ENCODE measurements around the gene NKX6-1.
A peak's percentile ranks its signal among the peaks of the same experiment; 100 is the strongest.

NKX6-1 gene

GRCh38 chr4:84498935-84499623 lies at the start of gene NKX6-1:
Gene NKX6-1 (minus strand): TSS chr4:84499292. CDS start chr4:84498228, 1,064 bp downstream.
- peak; percentile 23 to 33 for DNase-seq (ENCODE audit: low read depth in 2 of 2)

- no peak for DNase-seq (ENCODE audit: low read depth in 2 of 2)
Measured at GRCh38 chr4:84547211-84547610, 48.1 kb upstream of the NKX6-1 start.

GRCh38 chr4:84545093-84545492 lies 46.0 kb upstream of the NKX6-1 start:
- no peak for DNase-seq (ENCODE audit: low read depth in 2 of 2)

GRCh38 chr4:84535901-84536300 lies 36.8 kb upstream of the NKX6-1 start:
- DNase-seq (ENCODE audit: low read depth in 2 of 2) = no peak

GRCh38 chr4:84531689-84532088 lies 32.6 kb upstream of the NKX6-1 start:
- DNase-seq (ENCODE audit: low read depth in 2 of 2) = no peak

GRCh38 chr4:84530871-84531270 lies 31.8 kb upstream of the NKX6-1 start:
- DNase-seq (ENCODE audit: low read depth in 2 of 2) = no peak

GRCh38 chr4:84530454-84530853 lies 31.4 kb upstream of the NKX6-1 start:
- DNase-seq (ENCODE audit: low read depth in 2 of 2) = no peak

GRCh38 chr4:84529169-84529751 lies 30.2 kb upstream of the NKX6-1 start:
- no peak for DNase-seq (ENCODE audit: low read depth in 2 of 2)

GRCh38 chr4:84527391-84527790 lies 28.3 kb upstream of the NKX6-1 start:
- no peak for DNase-seq (ENCODE audit: low read depth in 2 of 2)

- no peak for DNase-seq (ENCODE audit: low read depth in 2 of 2)
Measured at GRCh38 chr4:84515075-84515474, 16.0 kb upstream of the NKX6-1 start.

GRCh38 chr4:84512277-84512676 lies 13.2 kb upstream of the NKX6-1 start:
- no peak for DNase-seq (ENCODE audit: low read depth in 2 of 2)

- DNase-seq (ENCODE audit: low read depth in 2 of 2) = no peak
Measured at GRCh38 chr4:84511703-84512102, 12.6 kb upstream of the NKX6-1 start.

GRCh38 chr4:84507941-84508340 lies 8.8 kb upstream of the NKX6-1 start:
- no peak for DNase-seq (ENCODE audit: low read depth in 2 of 2)

GRCh38 chr4:84504821-84505220 lies 5.7 kb upstream of the NKX6-1 start:
- no peak for DNase-seq (ENCODE audit: low read depth in 2 of 2)

GRCh38 chr4:84503495-84504437 lies 4.7 kb upstream of the NKX6-1 start:
- peak; percentile 32 to 36 for DNase-seq (ENCODE audit: low read depth in 2 of 2)

- DNase-seq (ENCODE audit: low read depth in 2 of 2) = no peak
Measured at GRCh38 chr4:84502955-84503373, 3.9 kb upstream of the NKX6-1 start.

GRCh38 chr4:84502333-84502954 lies 3.4 kb upstream of the NKX6-1 start:
- no peak for DNase-seq (ENCODE audit: low read depth in 2 of 2)

- no peak for DNase-seq (ENCODE audit: low read depth in 2 of 2)
Measured at GRCh38 chr4:84501721-84502267, 2.7 kb upstream of the NKX6-1 start.

- no peak for DNase-seq (ENCODE audit: low read depth in 2 of 2)
Measured at GRCh38 chr4:84501202-84501503, 2.1 kb upstream of the NKX6-1 start.

GRCh38 chr4:84500386-84501201 lies 1.5 kb upstream of the NKX6-1 start:
- DNase-seq (ENCODE audit: low read depth in 2 of 2) = no peak

- no peak for DNase-seq (ENCODE audit: low read depth in 2 of 2)
Measured at GRCh38 chr4:84499624-84499982, 511 bp upstream of the NKX6-1 start.
